Transverse colon (tissue), 4 donors: Measurements from ENCODE around the gene CDC42EP1. TPM values are rescaled to one million over a fixed set of nuclear protein-coding genes. Genes with fewer than 3 reads are reported as not detected.
A peak's percentile ranks its signal among the peaks of the same experiment; 100 is the strongest.
"Not testable (repeated sequence)": the region's sequence is repeated elsewhere in the genome, so short reads cannot be mapped to it uniquely, and the experiment has no call there.

Experiments
- DNase-seq: peaks from one replicate; pipeline ENCODE4 v3.0.0-alpha.2; 2019
- H3K27ac ChIP-seq, 4 donors: fragments of 200-600 bp; sonication (generic); 2 replicates each; pipeline ENCODE4 v1.5.1; 2016 to 2018; ENCODE audit warnings: inconsistent platforms in 4 of 4
- H3K27me3 ChIP-seq: fragments of 200-600 bp; sonication (generic); 2 replicates; pipeline ENCODE4 v1.5.1; 2017; ENCODE audit warnings: inconsistent platforms
- H3K36me3 ChIP-seq, 4 donors: fragments of 200-600 bp; sonication (generic); 2 replicates each; pipeline ENCODE4 v1.5.1; 2017 to 2019; ENCODE audit warnings: inconsistent platforms in 4 of 4
- H3K4me1 ChIP-seq, 4 donors: fragments of 200-600 bp; sonication (generic); 2 replicates each; pipeline ENCODE4 v1.5.1; 2017 to 2020; ENCODE audit warnings: inconsistent platforms in 4 of 4
- H3K4me3 ChIP-seq, 4 donors: fragments of 200-600 bp; sonication (generic); 1 replicate in 1 of 4; 2 replicates in 3 of 4; pipeline versions ENCODE4 v1.5.1 to v1.6.1; 2017 to 2019; ENCODE audit warnings: inconsistent platforms in 4 of 4
- H3K9me3 ChIP-seq, 2 donors: fragments of 200-600 bp; sonication (generic); 2 replicates each; pipeline ENCODE4 v1.5.1; 2017 to 2019; ENCODE audit warnings: inconsistent platforms in 2 of 2
- CTCF ChIP-seq, 5 experiments: fragments of 200-600 bp in 3 of 5; fragments of 450-650 bp in 2 of 5; sonication (generic) in 3 of 5; IDR thresholded peaks; 1 replicate in 2 of 5; 2 replicates in 3 of 5; pipeline ENCODE4 v1.5.1; 2016 to 2017; ENCODE audit warnings: antibody characterized with exemption in 5 of 5, inconsistent platforms in 3 of 5, mild to moderate bottlenecking in 2 of 5, moderate library complexity in 1 of 5
- EP300 ChIP-seq: sonication (generic); formaldehyde crosslinking; IDR thresholded peaks from one replicate; pipeline ENCODE4 v1.6.1; 2017; ENCODE audit warnings: antibody characterized with exemption, low read depth
- POLR2A ChIP-seq: fragments of 450-650 bp; IDR thresholded peaks from one replicate; pipeline ENCODE4 v1.6.1; 2016; ENCODE audit warnings: antibody characterized with exemption, mild to moderate bottlenecking, moderate library complexity
- POLR2AphosphoS5 ChIP-seq, 3 donors: sonication (generic); formaldehyde crosslinking; IDR thresholded peaks; one replicate each; pipeline ENCODE4 v1.6.1; 2016; ENCODE audit warnings: antibody characterized with exemption in 3 of 3
- WGBS, 2 donors: methylation state at CpG; one replicate each; pipeline ENCODE4 v1.1.5; 2018; ENCODE audit warnings: low coverage in 1 of 2; 5-methylcytosine and 5-hydroxymethylcytosine counted together
- in situ Hi-C, 4 donors: fragments of 200-750 bp; cut with MboI; loops; one replicate each; pipeline versions ENCODE4 v1.15.0 to v1.15.1; 2017; ENCODE audit warnings: low sequenced_read_pairs in 3 of 4, low pct_ligation_motif_present in 1 of 4, low pct_unique_long_range_greater_than_20kb in 1 of 4
- intact Hi-C: fragments of 100-400 bp; cut with DNase I; formaldehyde crosslinking; loops from one replicate; pipeline ENCODE4 v1.15.1; 2023; ENCODE audit warnings: low total_unique reads
- total RNA-seq, 4 donors: library from RNA; depleted of rRNA; stranded (reverse); fragments of >200 nt; gene quantifications; one replicate each; pipeline ENCODE4 v1.1.0, GENCODE V29; 2016

CDC42EP1 gene
- total RNA-seq, 4 donors from 2014 or later = 27.3 to 52.9 (median 28.9) TPM

DNA sequence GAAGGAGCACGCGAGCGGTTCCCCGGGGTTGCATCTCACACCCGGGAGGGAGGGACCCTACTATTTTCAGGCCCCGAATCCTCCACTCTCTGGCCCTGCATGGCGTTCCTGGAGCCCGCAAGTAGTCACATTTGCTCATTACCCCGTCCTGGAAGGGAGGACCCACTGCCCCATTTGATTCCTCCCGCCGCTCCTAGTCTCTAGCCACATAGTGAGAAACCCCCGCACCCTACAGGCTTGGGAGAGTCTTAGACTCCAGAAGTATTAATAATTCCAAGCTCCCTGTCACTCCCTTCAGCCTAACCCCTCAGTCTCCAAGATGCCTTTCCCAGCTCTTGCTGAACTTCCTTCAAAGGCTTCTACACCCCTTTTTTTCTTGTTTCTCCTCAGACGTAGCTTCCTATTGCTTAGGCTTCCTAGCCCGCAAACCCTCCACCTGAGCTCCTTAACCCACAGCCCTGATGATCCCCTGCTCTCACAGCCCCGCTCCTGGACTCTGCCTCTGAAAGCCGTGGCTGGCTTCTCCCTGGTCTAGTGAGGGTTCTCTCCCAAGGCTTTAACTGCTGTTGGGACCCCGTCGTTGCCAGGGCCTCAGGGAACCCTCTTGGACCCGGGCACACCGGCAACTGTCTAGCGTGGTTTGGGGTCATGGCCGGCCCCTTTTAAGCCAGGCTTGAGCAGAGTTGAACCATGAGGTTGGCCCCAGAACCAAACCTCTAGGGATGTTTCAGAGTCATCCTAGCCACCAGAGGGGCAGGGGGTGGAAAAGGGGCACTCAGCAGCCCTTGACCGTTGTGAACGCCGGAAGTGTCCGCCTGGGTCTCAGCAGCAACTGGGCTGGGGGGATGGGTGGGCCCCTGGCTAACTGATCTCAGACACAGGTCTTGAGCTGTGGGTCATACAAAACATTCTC lies 49.2 kb downstream of the CDC42EP1 start:
- H3K4me3 ChIP-seq = peak overlapping the region; percentile 62 to 94 (median 88)
- peak overlapping the region; percentile 91 to 97 (median 94) for H3K27ac ChIP-seq
- no peaks in the 10 kb centered on the region for H3K27me3 ChIP-seq
- TF ChIP-seq CTCF (IDR thresholded peaks at IDR 0.05) = no peak
- TF ChIP-seq EP300 = no peak
- peaks cover 9 to 56% (median 42%) of the 10 kb centered on the region in 4 donors for H3K4me1 ChIP-seq
- intact Hi-C loops = no loop called here
- 6% methylated on average over 26 of the region's 26 CpGs; no CpG with 5 or more reads in 1 of the 2 donors for WGBS, 2 donors
- in situ Hi-C loops = no loop called here
- H3K9me3 ChIP-seq = no peaks in the 10 kb centered on the region
- DNase-seq = no peak
- H3K36me3 ChIP-seq = no peaks in the 10 kb centered on the region

GRCh38 chr22:37610153-37610475 lies 49.8 kb downstream of the CDC42EP1 start:
- H3K4me1 ChIP-seq = peaks cover 9 to 56% (median 42%) of the 10 kb centered on the region in 4 donors
- peak overlapping the region; percentile 91 to 97 (median 94) for H3K27ac ChIP-seq
- H3K36me3 ChIP-seq, DNase-seq, H3K27me3 ChIP-seq, H3K9me3 ChIP-seq, in situ Hi-C loops, intact Hi-C loops: not testable (repeated sequence)
- 71 to 80% methylated on average over 1 to 3 of the region's 3 CpGs for WGBS, 2 donors
- H3K4me3 ChIP-seq = peak overlapping the region in 1 of 4 donors; percentile 89

- no peak overlapping the region for H3K4me3 ChIP-seq
- H3K27ac ChIP-seq = peak overlapping the region; percentile 91 to 97 (median 94)
- no peaks in the 10 kb centered on the region for H3K27me3 ChIP-seq
- H3K4me1 ChIP-seq = peaks cover 9 to 56% (median 42%) of the 10 kb centered on the region in 4 donors
- 54 to 74% methylated on average over 3 to 15 of the region's 15 CpGs for WGBS, 2 donors
- DNase-seq = peak; percentile 84
- in situ Hi-C loops (no loop called here), intact Hi-C loops (no loop called here)
- H3K9me3 ChIP-seq = no peaks in the 10 kb centered on the region
- TF ChIP-seq EP300 = no peak
- TF ChIP-seq POLR2AphosphoS5 (IDR thresholded peaks at IDR 0.05) = peak in 2 of 3 donors; percentile 28 to 56
- TF ChIP-seq POLR2A = no peak
- H3K36me3 ChIP-seq = no peaks in the 10 kb centered on the region
Observed at GRCh38 chr22:37610480-37611129, 50.3 kb downstream of the CDC42EP1 start.

GRCh38 chr22:37611207-37611606 lies 50.9 kb downstream of the CDC42EP1 start:
- DNase-seq = no peak
- no peaks in the 10 kb centered on the region for H3K9me3 ChIP-seq
- peaks cover 9 to 56% (median 41%) of the 10 kb centered on the region in 4 donors for H3K4me1 ChIP-seq
- TF ChIP-seq CTCF (IDR thresholded peaks at IDR 0.05) = no peak
- TF ChIP-seq POLR2AphosphoS5 (IDR thresholded peaks at IDR 0.05) = no peak
- TF ChIP-seq EP300 = no peak
- no peak for TF ChIP-seq POLR2A
- no peak overlapping the region for H3K4me3 ChIP-seq
- in situ Hi-C loops (no loop called here), intact Hi-C loops (no loop called here)
- H3K27me3 ChIP-seq = no peaks in the 10 kb centered on the region
- peak overlapping the region in 3 of 4 donors; percentile 91 to 96 (median 93) for H3K27ac ChIP-seq
- WGBS, 2 donors = 77% methylated on average over 6 of the region's 6 CpGs; no CpG with 5 or more reads in 1 of the 2 donors
- peaks cover 0 to 2% (median 0%) of the 10 kb centered on the region in 4 donors for H3K36me3 ChIP-seq
